ENCODE data around the gene GINS2.

Gene GINS2

GRCh38 chr16:85641776-85642176, 47.0 kb downstream of the GINS2 start:
- no peak for FAIRE-seq
- no peak for DNase-seq (ENCODE audit: low spot score)

GRCh38 chr16:85641305-85641704, 47.4 kb downstream of the GINS2 start:
- DNase-seq (ENCODE audit: low spot score): no peak
- FAIRE-seq: no peak

GRCh38 chr16:85640585-85640984, 48.2 kb downstream of the GINS2 start:
- DNase-seq (ENCODE audit: low spot score) (no peak), FAIRE-seq (no peak)

GRCh38 chr16:85640254-85640558, 48.5 kb downstream of the GINS2 start:
- no peak for FAIRE-seq
- no peak for DNase-seq (ENCODE audit: low spot score)

- FAIRE-seq (no peak), DNase-seq (ENCODE audit: low spot score) (no peak)
These were observed 49.1 kb downstream of the GINS2 start for GRCh38 chr16:85639529-85640253.

- no peak for FAIRE-seq
- no peak for DNase-seq (ENCODE audit: low spot score)
These were observed 49.9 kb downstream of the GINS2 start for GRCh38 chr16:85638695-85639409.

GRCh38 chr16:85637808-85638647, 50.7 kb downstream of the GINS2 start:
- DNase-seq (ENCODE audit: low spot score): no peak
- no peak for FAIRE-seq

GRCh38 chr16:85637061-85637807, 51.5 kb downstream of the GINS2 start:
- no peak for FAIRE-seq

GRCh38 chr16:85636234-85636812, 52.4 kb downstream of the GINS2 start:
- no peak for FAIRE-seq
- DNase-seq (ENCODE audit: low spot score): no peak

More at GRCh38 chr16:85637061-85637807, 51.5 kb downstream of the GINS2 start:
- no peak for DNase-seq (ENCODE audit: low spot score)

GRCh38 chr16:85635545-85636140, 53.1 kb downstream of the GINS2 start:
- DNase-seq (ENCODE audit: low spot score): no peak
- FAIRE-seq: no peak

- no peak for FAIRE-seq
These were observed 53.8 kb downstream of the GINS2 start for GRCh38 chr16:85634747-85635544.

GRCh38 chr16:85633888-85634287, 54.9 kb downstream of the GINS2 start:
- DNase-seq (ENCODE audit: low spot score) (no peak), FAIRE-seq (no peak)

More at GRCh38 chr16:85634747-85635544, 53.8 kb downstream of the GINS2 start:
- no peak for DNase-seq (ENCODE audit: low spot score)

- FAIRE-seq: no peak
These were observed 55.4 kb downstream of the GINS2 start for GRCh38 chr16:85633438-85633743.

GRCh38 chr16:85632709-85633437, 55.9 kb downstream of the GINS2 start:
- no peak for DNase-seq (ENCODE audit: low spot score)
- no peak for FAIRE-seq

More at GRCh38 chr16:85633438-85633743, 55.4 kb downstream of the GINS2 start:
- DNase-seq (ENCODE audit: low spot score): no peak

- no peak for FAIRE-seq
- no peak for DNase-seq (ENCODE audit: low spot score)
These were observed 56.9 kb downstream of the GINS2 start for GRCh38 chr16:85631802-85632393.

GRCh38 chr16:85631230-85631629, 57.5 kb downstream of the GINS2 start:
- DNase-seq (ENCODE audit: low spot score) (no peak), FAIRE-seq (no peak)

- DNase-seq (ENCODE audit: low spot score): no peak
- no peak for FAIRE-seq
These were observed 58.9 kb downstream of the GINS2 start for GRCh38 chr16:85629853-85630252.

- DNase-seq (ENCODE audit: low spot score): no peak
- FAIRE-seq: no peak
These were observed 59.4 kb downstream of the GINS2 start for GRCh38 chr16:85629326-85629725.

GRCh38 chr16:85628645-85629044, 60.1 kb downstream of the GINS2 start:
- DNase-seq (ENCODE audit: low spot score): no peak

More at GRCh38 chr16:85628645-85629044, 60.1 kb downstream of the GINS2 start:
- no peak for FAIRE-seq
